ENCODE measurements around the gene ABLIM2.

Gene ABLIM2

GRCh38 chr4:8101213-8102075 lies 57.2 kb downstream of the ABLIM2 start:
- no peak for DNase-seq

GRCh38 chr4:8099981-8100464 lies 58.6 kb downstream of the ABLIM2 start:
- no peak for DNase-seq

- DNase-seq, result no peak
These were observed 60.1 kb downstream of the ABLIM2 start for GRCh38 chr4:8098506-8098905.

- DNase-seq, result no peak
These were observed 60.8 kb downstream of the ABLIM2 start for GRCh38 chr4:8097721-8098345.

GRCh38 chr4:8097141-8097541 lies 61.5 kb downstream of the ABLIM2 start:
- no peak for DNase-seq

- DNase-seq, result no peak
These were observed 61.9 kb downstream of the ABLIM2 start for GRCh38 chr4:8096690-8097061.

GRCh38 chr4:8095956-8096689 lies 62.5 kb downstream of the ABLIM2 start:
- no peak for DNase-seq

GRCh38 chr4:8093587-8094274 lies 64.9 kb downstream of the ABLIM2 start:
- no peak for DNase-seq

- no peak for DNase-seq
These were observed 66.3 kb downstream of the ABLIM2 start for GRCh38 chr4:8092282-8092681.

- no peak for DNase-seq
These were observed 67.8 kb downstream of the ABLIM2 start for GRCh38 chr4:8090744-8091301.

- DNase-seq, result no peak
These were observed 68.3 kb downstream of the ABLIM2 start for GRCh38 chr4:8090312-8090711.

- no peak for DNase-seq
These were observed 68.8 kb downstream of the ABLIM2 start for GRCh38 chr4:8089862-8090261.

GRCh38 chr4:8088966-8089491 lies 69.6 kb downstream of the ABLIM2 start:
- no peak for DNase-seq

GRCh38 chr4:8087921-8088495 lies 70.6 kb downstream of the ABLIM2 start:
- DNase-seq, result no peak

GRCh38 chr4:8086783-8087445 lies 71.7 kb downstream of the ABLIM2 start:
- no peak for DNase-seq

- no peak for DNase-seq
These were observed 73.0 kb downstream of the ABLIM2 start for GRCh38 chr4:8085491-8086117.

GRCh38 chr4:8084712-8085490 lies 73.7 kb downstream of the ABLIM2 start:
- DNase-seq, result no peak

GRCh38 chr4:8084031-8084660 lies 74.5 kb downstream of the ABLIM2 start:
- DNase-seq, result no peak

- DNase-seq, result no peak
These were observed 75.4 kb downstream of the ABLIM2 start for GRCh38 chr4:8083086-8083825.
